GM23338 (cell line): ENCODE results near the gene GNAO1. TPM values are rescaled to one million over a fixed set of nuclear protein-coding genes. Genes with fewer than 3 reads are reported as not detected.

Source experiments
- ATAC-seq: fragments of 200-7000 bp; cut with Tn5 transposase; 3 replicates; pipeline ENCODE4 v1.9.1; 2020
- DNase-seq: peaks from one replicate; pipeline ENCODE4 v3.0.0-alpha.2; 2015; ENCODE audit warnings: low spot score
- H2AFZ ChIP-seq: fragments of 200-600 bp; sonication (generic); 2 replicates; pipeline ENCODE4 v1.8.0; 2016; ENCODE audit warnings: antibody characterized with exemption, mild to moderate bottlenecking, moderate library complexity
- H3F3A ChIP-seq: fragments of 200-600 bp; sonication (generic); replicated peaks from 2 replicates; pipeline ENCODE4 v1.8.0; 2017; ENCODE audit warnings: antibody characterized with exemption, mixed run types, low read depth
- H3K27ac ChIP-seq: fragments of 200-600 bp; sonication (generic); 2 replicates; pipeline ENCODE4 v1.6.1; 2016; ENCODE audit warnings: low read depth
- H3K27me3 ChIP-seq: fragments of 200-600 bp; sonication (generic); 2 replicates; pipeline ENCODE4 v1.8.0; 2016; ENCODE audit warnings: mild to moderate bottlenecking, mixed run types, moderate library complexity; ENCODE audit not compliant: insufficient read depth
- H3K36me3 ChIP-seq: fragments of 200-600 bp; sonication (generic); 2 replicates; pipeline ENCODE4 v1.8.0; 2016; ENCODE audit warnings: mild to moderate bottlenecking; ENCODE audit not compliant: insufficient read depth
- H3K4me1 ChIP-seq: fragments of 200-600 bp; sonication (generic); 2 replicates; pipeline ENCODE4 v1.8.0; 2016; ENCODE audit warnings: mild to moderate bottlenecking, moderate library complexity; ENCODE audit not compliant: insufficient read depth
- H3K4me2 ChIP-seq: fragments of 200-600 bp; sonication (generic); 2 replicates; pipeline ENCODE4 v1.7.1; 2017; ENCODE audit warnings: mixed run types
- H3K4me3 ChIP-seq: fragments of 200-600 bp; sonication (generic); 2 replicates; pipeline ENCODE4 v1.6.1; 2016; ENCODE audit warnings: mixed run types
- H3K79me2 ChIP-seq: fragments of 200-600 bp; sonication (generic); replicated peaks from 2 replicates; pipeline ENCODE4 v1.8.0; 2017; ENCODE audit warnings: mild to moderate bottlenecking; ENCODE audit not compliant: insufficient read depth
- H3K9me2 ChIP-seq: fragments of 200-600 bp; sonication (generic); 2 replicates; pipeline ENCODE4 v1.8.0; 2017; ENCODE audit not compliant: insufficient read depth
- H4K20me1 ChIP-seq: fragments of 200-600 bp; sonication (generic); replicated peaks from 2 replicates; pipeline ENCODE4 v1.8.0; 2017; ENCODE audit warnings: mild to moderate bottlenecking; ENCODE audit not compliant: insufficient read depth
- H3K27ac Mint-ChIP-seq: 2 replicates; pipeline ENCODE4 v1.8.0; 2020; ENCODE audit warnings: inconsistent platforms, mild to moderate bottlenecking, moderate library complexity, mixed read lengths
- H3K27me3 Mint-ChIP-seq: 3 replicates; pipeline ENCODE4 v1.8.0; 2022; ENCODE audit warnings: low read depth, mild to moderate bottlenecking, moderate library complexity, mixed read lengths, inconsistent platforms; ENCODE audit not compliant: insufficient read depth, poor library complexity
- H3K36me3 Mint-ChIP-seq: 3 replicates; pipeline ENCODE4 v1.8.0; 2021; ENCODE audit warnings: low read depth, mild to moderate bottlenecking, inconsistent platforms, moderate library complexity, mixed read lengths
- H3K4me1 Mint-ChIP-seq: 3 replicates; pipeline ENCODE4 v1.8.0; 2020; ENCODE audit warnings: mild to moderate bottlenecking, inconsistent platforms, mixed read lengths
- H3K4me3 Mint-ChIP-seq: 3 replicates; pipeline ENCODE4 v1.8.0; 2021; ENCODE audit warnings: moderate library complexity, mild to moderate bottlenecking, inconsistent platforms, mixed read lengths
- H3K9me3 Mint-ChIP-seq: 3 replicates; pipeline ENCODE4 v1.8.0; 2020; ENCODE audit warnings: moderate library complexity, mild to moderate bottlenecking, inconsistent platforms, mixed read lengths
- CREB1 ChIP-seq: fragments of 250-450 bp; sonication (Bioruptor Pico); IDR thresholded peaks from 2 replicates; pipeline ENCODE4 v1.5.0; 2020; ENCODE audit warnings: low read depth, mild to moderate bottlenecking, moderate library complexity
- EZH2 ChIP-seq: fragments of 200-600 bp; sonication (generic); IDR thresholded peaks from one replicate; pipeline ENCODE4 v1.8.0; 2017; ENCODE audit warnings: antibody characterized with exemption, mild to moderate bottlenecking, low read depth; ENCODE audit not compliant: unreplicated experiment
- JUNB ChIP-seq: IDR thresholded peaks from one replicate; pipeline ENCODE4 v1.6.1; 2016; ENCODE audit warnings: antibody characterized with exemption; ENCODE audit not compliant: unreplicated experiment
- POLR2AphosphoS5 ChIP-seq: IDR thresholded peaks from 2 replicates; pipeline ENCODE4 v1.6.1; 2016; ENCODE audit warnings: antibody characterized with exemption, low read depth
- ZNF114 ChIP-seq: fragments of 250-450 bp; sonication (Bioruptor Pico); IDR thresholded peaks from 2 replicates; pipeline ENCODE4 v1.5.0; 2020; ENCODE audit warnings: mild to moderate bottlenecking, moderate library complexity
- ZNF331 ChIP-seq: fragments of 250-450 bp; sonication (Bioruptor Pico); IDR thresholded peaks from 2 replicates; pipeline ENCODE4 v1.5.0; 2020; ENCODE audit warnings: low read depth, mild to moderate bottlenecking, moderate library complexity
- polyA plus RNA-seq: library from polyadenylated mRNA; unstranded; fragments of >200 nt; fragmentation: Nextera tagmentation; extraction: Ambion mirVana; gene quantifications from 2 replicates; pipeline ENCODE4 v1.2.1, GENCODE V29; 2016
- total RNA-seq: library from RNA; depleted of rRNA; stranded (reverse); fragments of >200 nt; shearing (Covaris generic); gene quantifications from 2 replicates; pipeline ENCODE4 v1.2.3, GENCODE V29; 2014
- TF ChIP-seq, protein P1 (sequence below): fragments of 250-450 bp; sonication (Bioruptor Pico); IDR thresholded peaks from 2 replicates; pipeline ENCODE4 v1.5.0; 2020; ENCODE audit warnings: mild to moderate bottlenecking, moderate library complexity
- TF ChIP-seq, protein P2 (sequence below): IDR thresholded peaks from one replicate; pipeline ENCODE4 v1.6.1; 2018; ENCODE audit warnings: antibody characterized with exemption; ENCODE audit not compliant: unreplicated experiment
- TF ChIP-seq, protein P3 (sequence below): IDR thresholded peaks from 2 replicates; pipeline ENCODE4 v1.6.1; 2016; ENCODE audit warnings: antibody characterized with exemption

Gene GNAO1
- total and polyA plus RNA-seq, 2 experiments from 2014 or later, result 6.5 to 24.8 TPM

DNA sequence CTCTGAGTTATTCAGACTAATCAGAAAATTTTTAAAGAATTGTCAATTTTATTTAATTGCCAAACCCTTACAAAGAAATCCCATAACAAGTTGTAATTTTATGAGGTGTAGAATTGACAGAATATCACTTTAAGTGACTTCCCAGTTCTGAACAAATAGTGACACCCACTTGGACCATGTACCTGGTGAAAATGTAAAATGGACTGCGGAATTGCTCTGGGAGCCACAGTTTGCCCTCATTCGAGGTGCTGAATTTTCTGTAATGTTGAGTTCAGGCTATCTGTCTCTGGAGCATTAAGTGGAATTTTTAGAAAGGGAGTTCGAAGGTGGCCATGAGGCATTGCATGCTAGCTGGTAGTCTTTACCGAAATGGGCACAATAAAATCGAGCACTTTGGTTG lies 5.1 kb downstream of the GNAO1 start (continued):
- TF ChIP-seq, protein P1, sequence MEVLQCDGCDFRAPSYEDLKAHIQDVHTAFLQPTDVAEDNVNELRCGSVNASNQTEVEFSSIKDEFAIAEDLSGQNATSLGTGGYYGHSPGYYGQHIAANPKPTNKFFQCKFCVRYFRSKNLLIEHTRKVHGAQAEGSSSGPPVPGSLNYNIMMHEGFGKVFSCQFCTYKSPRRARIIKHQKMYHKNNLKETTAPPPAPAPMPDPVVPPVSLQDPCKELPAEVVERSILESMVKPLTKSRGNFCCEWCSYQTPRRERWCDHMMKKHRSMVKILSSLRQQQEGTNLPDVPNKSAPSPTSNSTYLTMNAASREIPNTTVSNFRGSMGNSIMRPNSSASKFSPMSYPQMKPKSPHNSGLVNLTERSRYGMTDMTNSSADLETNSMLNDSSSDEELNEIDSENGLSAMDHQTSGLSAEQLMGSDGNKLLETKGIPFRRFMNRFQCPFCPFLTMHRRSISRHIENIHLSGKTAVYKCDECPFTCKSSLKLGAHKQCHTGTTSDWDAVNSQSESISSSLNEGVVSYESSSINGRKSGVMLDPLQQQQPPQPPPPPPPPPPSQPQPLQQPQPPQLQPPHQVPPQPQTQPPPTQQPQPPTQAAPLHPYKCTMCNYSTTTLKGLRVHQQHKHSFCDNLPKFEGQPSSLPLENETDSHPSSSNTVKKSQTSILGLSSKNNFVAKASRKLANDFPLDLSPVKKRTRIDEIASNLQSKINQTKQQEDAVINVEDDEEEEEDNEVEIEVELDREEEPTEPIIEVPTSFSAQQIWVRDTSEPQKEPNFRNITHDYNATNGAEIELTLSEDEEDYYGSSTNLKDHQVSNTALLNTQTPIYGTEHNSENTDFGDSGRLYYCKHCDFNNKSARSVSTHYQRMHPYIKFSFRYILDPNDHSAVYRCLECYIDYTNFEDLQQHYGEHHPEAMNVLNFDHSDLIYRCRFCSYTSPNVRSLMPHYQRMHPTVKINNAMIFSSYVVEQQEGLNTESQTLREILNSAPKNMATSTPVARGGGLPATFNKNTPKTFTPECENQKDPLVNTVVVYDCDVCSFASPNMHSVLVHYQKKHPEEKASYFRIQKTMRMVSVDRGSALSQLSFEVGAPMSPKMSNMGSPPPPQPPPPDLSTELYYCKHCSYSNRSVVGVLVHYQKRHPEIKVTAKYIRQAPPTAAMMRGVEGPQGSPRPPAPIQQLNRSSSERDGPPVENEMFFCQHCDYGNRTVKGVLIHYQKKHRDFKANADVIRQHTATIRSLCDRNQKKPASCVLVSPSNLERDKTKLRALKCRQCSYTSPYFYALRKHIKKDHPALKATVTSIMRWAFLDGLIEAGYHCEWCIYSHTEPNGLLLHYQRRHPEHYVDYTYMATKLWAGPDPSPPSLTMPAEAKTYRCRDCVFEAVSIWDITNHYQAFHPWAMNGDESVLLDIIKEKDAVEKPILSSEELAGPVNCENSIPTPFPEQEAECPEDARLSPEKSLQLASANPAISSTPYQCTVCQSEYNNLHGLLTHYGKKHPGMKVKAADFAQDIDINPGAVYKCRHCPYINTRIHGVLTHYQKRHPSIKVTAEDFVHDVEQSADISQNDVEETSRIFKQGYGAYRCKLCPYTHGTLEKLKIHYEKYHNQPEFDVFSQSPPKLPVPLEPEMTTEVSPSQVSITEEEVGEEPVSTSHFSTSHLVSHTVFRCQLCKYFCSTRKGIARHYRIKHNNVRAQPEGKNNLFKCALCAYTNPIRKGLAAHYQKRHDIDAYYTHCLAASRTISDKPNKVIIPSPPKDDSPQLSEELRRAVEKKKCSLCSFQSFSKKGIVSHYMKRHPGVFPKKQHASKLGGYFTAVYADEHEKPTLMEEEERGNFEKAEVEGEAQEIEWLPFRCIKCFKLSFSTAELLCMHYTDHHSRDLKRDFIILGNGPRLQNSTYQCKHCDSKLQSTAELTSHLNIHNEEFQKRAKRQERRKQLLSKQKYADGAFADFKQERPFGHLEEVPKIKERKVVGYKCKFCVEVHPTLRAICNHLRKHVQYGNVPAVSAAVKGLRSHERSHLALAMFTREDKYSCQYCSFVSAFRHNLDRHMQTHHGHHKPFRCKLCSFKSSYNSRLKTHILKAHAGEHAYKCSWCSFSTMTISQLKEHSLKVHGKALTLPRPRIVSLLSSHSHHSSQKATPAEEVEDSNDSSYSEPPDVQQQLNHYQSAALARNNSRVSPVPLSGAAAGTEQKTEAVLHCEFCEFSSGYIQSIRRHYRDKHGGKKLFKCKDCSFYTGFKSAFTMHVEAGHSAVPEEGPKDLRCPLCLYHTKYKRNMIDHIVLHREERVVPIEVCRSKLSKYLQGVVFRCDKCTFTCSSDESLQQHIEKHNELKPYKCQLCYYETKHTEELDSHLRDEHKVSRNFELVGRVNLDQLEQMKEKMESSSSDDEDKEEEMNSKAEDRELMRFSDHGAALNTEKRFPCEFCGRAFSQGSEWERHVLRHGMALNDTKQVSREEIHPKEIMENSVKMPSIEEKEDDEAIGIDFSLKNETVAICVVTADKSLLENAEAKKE, result no peak
- no peak for TF ChIP-seq ZNF114 (CRISPR knock-in tag)
- TF ChIP-seq EZH2, result no peak
- TF ChIP-seq JUNB, result no peak

DNA sequence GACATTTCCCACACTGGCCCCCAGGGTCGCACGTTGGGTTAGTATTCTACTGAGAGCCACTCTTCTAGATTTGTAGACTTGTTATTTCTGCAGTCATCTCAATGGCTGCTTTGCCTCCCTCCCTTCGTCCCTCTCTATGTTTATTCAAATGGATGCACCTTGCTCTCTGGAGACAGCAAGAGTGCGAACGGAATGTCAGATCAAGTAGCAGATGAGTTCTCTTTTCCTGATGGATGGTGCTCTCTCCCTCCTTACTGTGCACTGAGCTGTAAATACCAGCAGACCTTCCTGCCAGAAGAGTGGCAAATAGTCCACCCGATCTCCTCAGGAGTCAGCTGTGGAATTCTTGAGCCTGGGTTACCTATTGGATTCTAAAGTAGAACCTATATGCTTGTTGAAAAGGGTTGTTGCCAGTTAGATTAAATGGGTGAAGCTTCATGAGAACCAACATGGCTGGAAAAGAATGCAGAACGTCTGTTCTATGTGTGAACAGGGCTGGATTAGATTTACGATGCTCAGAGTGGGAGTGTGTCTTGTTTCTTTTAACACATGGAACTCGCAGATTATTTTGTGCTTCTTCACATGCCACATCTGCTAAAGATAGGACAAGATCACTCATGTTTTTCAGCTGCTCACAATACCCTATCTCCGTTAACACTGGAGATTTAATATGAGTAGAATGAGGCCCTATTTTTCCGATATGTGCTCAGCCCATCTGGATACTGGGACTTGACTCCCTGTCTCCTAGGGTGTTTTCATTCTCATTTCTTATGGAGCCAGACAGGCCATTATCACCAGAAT lies 6.1 kb downstream of the GNAO1 start:
- H3K27me3 Mint-ChIP-seq, result peaks cover 16% of the 10 kb centered on the region
- peaks cover 37% of the 10 kb centered on the region for H3K79me2 ChIP-seq
- TF ChIP-seq POLR2AphosphoS5 (no peak), ZNF114 (CRISPR knock-in tag) (no peak), CREB1 (no peak), ZNF331 (CRISPR knock-in tag) (no peak)
- TF ChIP-seq, protein P2, sequence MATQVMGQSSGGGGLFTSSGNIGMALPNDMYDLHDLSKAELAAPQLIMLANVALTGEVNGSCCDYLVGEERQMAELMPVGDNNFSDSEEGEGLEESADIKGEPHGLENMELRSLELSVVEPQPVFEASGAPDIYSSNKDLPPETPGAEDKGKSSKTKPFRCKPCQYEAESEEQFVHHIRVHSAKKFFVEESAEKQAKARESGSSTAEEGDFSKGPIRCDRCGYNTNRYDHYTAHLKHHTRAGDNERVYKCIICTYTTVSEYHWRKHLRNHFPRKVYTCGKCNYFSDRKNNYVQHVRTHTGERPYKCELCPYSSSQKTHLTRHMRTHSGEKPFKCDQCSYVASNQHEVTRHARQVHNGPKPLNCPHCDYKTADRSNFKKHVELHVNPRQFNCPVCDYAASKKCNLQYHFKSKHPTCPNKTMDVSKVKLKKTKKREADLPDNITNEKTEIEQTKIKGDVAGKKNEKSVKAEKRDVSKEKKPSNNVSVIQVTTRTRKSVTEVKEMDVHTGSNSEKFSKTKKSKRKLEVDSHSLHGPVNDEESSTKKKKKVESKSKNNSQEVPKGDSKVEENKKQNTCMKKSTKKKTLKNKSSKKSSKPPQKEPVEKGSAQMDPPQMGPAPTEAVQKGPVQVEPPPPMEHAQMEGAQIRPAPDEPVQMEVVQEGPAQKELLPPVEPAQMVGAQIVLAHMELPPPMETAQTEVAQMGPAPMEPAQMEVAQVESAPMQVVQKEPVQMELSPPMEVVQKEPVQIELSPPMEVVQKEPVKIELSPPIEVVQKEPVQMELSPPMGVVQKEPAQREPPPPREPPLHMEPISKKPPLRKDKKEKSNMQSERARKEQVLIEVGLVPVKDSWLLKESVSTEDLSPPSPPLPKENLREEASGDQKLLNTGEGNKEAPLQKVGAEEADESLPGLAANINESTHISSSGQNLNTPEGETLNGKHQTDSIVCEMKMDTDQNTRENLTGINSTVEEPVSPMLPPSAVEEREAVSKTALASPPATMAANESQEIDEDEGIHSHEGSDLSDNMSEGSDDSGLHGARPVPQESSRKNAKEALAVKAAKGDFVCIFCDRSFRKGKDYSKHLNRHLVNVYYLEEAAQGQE, result no peak
- TF ChIP-seq, protein P3, sequence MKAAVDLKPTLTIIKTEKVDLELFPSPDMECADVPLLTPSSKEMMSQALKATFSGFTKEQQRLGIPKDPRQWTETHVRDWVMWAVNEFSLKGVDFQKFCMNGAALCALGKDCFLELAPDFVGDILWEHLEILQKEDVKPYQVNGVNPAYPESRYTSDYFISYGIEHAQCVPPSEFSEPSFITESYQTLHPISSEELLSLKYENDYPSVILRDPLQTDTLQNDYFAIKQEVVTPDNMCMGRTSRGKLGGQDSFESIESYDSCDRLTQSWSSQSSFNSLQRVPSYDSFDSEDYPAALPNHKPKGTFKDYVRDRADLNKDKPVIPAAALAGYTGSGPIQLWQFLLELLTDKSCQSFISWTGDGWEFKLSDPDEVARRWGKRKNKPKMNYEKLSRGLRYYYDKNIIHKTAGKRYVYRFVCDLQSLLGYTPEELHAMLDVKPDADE, result no peak

More for the DNA sequence above, 6.1 kb downstream of the GNAO1 start:
- Histone ChIP-seq H3K4me2 (peak overlapping the region; percentile 73), H3K9me2 (peaks cover 11% of the 10 kb centered on the region; the same call in 1 of the 2 replicates), H3F3A (no peaks in the 10 kb centered on the region), H4K20me1 (peaks cover 9% of the 10 kb centered on the region; the same call in 1 of the 2 replicates), H3K4me1 (peaks cover 66% of the 10 kb centered on the region), H3K36me3 (no peaks in the 10 kb centered on the region), H2AFZ (no peak overlapping the region), H3K27me3 (peaks cover 14% of the 10 kb centered on the region), H3K27ac (peak overlapping the region; percentile 43), H3K4me3 (peak overlapping the region; percentile 35)
- Mint-ChIP-seq H3K4me3 (peak overlapping the region; percentile 3; the same call in 2 of the 3 replicates), H3K36me3 (no peaks in the 10 kb centered on the region), H3K27ac (peak overlapping the region; percentile 51; the same call in 1 of the 2 replicates), H3K9me3 (no peaks in the 10 kb centered on the region), H3K4me1 (peaks cover 60% of the 10 kb centered on the region)
- DNase-seq (peak; percentile 48), ATAC-seq (no peak)
